Upper lobe of left lung (tissue), 6 donors: ENCODE measurements around the gene ABHD12. TPM values are rescaled to one million over a fixed set of nuclear protein-coding genes. Genes with fewer than 3 reads are reported as not detected.
A peak's percentile ranks its signal among the peaks of the same experiment; 100 is the strongest.

ENCODE experiments used
- ATAC-seq, 2 donors: fragments of 200-7000 bp; cut with Tn5 transposase; one replicate each; pipeline ENCODE4 v1.9.1; 2022; ENCODE audit warnings: mild to moderate bottlenecking in 2 of 2, moderate library complexity in 2 of 2; ENCODE audit not compliant: low FRiP score in 2 of 2
- DNase-seq, 2 donors: peaks; one replicate each; pipeline ENCODE4 v3.0.0-alpha.2; 2019 to 2020
- H3K27ac ChIP-seq, 4 donors: fragments of 200-600 bp; sonication (generic); one replicate each; pipeline ENCODE4 v1.5.1; 2016 to 2019
- H3K27me3 ChIP-seq, 4 donors: fragments of 200-600 bp; sonication (generic); one replicate each; pipeline ENCODE4 v1.5.1; 2017 to 2019
- H3K36me3 ChIP-seq, 4 donors: fragments of 200-600 bp; sonication (generic); one replicate each; pipeline ENCODE4 v1.5.1; 2016 to 2019
- H3K4me1 ChIP-seq, 4 donors: fragments of 200-600 bp; sonication (generic); one replicate each; pipeline ENCODE4 v1.5.1; 2018 to 2019
- H3K4me3 ChIP-seq, 4 donors: fragments of 200-600 bp; sonication (generic); one replicate each; pipeline ENCODE4 v1.5.1; 2017 to 2019; ENCODE audit warnings: mild to moderate bottlenecking in 2 of 4, moderate library complexity in 1 of 4
- H3K9me3 ChIP-seq, 4 donors: fragments of 200-600 bp; sonication (generic); one replicate each; pipeline ENCODE4 v1.5.1; 2018 to 2019
- EP300 ChIP-seq, 4 donors: sonication (generic); formaldehyde crosslinking; IDR thresholded peaks; one replicate each; pipeline ENCODE4 v1.5.1; 2017; ENCODE audit warnings: antibody characterized with exemption in 4 of 4, control low read depth in 2 of 4
- POLR2A ChIP-seq, 4 donors: fragments of 450-650 bp; IDR thresholded peaks; one replicate each; pipeline ENCODE4 v1.5.1; 2016 to 2017; ENCODE audit warnings: antibody characterized with exemption in 4 of 4, mild to moderate bottlenecking in 2 of 4
- POLR2AphosphoS5 ChIP-seq, 2 donors: sonication (generic); formaldehyde crosslinking; IDR thresholded peaks; one replicate each; pipeline ENCODE4 v1.5.1; 2017; ENCODE audit warnings: antibody characterized with exemption in 2 of 2
- WGBS, 2 donors: methylation state at CpG; one replicate each; pipeline ENCODE4 v1.1.5; 2017 to 2018; 5-methylcytosine and 5-hydroxymethylcytosine counted together
- total RNA-seq, 6 donors: library from RNA; depleted of rRNA in 4 of 6; stranded (reverse); fragments of >200 nt in 4 of 6; gene quantifications; one replicate each; pipeline versions ENCODE4 v1.1.0 to v1.2.1, GENCODE V29; 2016 to 2021
- TF ChIP-seq, protein P1 (sequence below), 6 experiments: fragments of 450-650 bp in 4 of 6; fragments of 200-600 bp in 2 of 6; sonication (generic) in 2 of 6; IDR thresholded peaks; one replicate each; pipeline ENCODE4 v1.5.1; 2016 to 2019; ENCODE audit warnings: antibody characterized with exemption in 6 of 6
- donor health status: DM: no; HTN: no; CAD: no; lungs with moderate emphysema.
- donor health status: DM: no; HTN: yes; CAD: no; lungs with severe emphysema.

ABHD12 gene
- total RNA-seq, 6 donors from 2014 or later = 38.3 to 132 (median 74.5) TPM

DNA sequence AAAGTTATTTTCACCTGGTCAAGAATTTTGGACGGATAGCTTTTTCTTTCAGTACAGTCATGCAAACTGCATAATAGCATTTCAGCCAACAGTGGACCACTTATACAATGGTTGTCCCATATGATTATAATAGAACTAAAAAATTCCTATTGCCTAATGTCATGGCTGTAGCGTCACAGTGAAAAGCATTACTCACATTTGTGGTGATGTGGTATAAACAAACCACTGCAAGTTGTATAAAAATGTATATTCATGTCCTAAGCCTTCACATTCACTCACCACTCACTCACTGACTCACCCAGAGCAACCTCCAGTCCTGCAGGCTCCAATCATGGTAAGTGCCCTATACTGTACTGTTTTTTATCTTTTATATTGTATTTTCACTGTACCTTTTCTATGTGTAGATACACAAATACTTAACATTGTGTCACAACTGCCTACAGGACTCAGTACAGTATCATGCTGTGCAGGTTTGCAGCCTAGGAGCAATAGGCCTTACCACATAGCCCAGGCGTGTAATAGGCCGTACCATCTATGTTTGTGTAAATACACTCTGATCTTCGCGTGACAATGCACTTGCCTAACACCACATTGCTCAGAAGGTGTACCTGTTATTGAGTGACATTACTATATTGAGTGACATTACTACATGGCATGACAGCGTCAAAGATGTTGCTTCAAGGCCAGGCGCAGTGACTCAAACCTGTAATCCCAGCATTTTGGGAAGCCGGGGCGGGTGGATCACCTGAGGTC lies 17.9 kb downstream of the ABHD12 start:
- H3K4me3 ChIP-seq = no peak overlapping the region
- H3K36me3 ChIP-seq = no peaks in the 10 kb centered on the region
- no peaks in the 10 kb centered on the region for H3K9me3 ChIP-seq
- no peak for ATAC-seq
- H3K27me3 ChIP-seq = no peaks in the 10 kb centered on the region
- no peak overlapping the region for H3K27ac ChIP-seq
- no peak for DNase-seq
- H3K4me1 ChIP-seq = no peaks in the 10 kb centered on the region
- TF ChIP-seq POLR2AphosphoS5 (IDR thresholded peaks at IDR 0.05) (no peak), EP300 (IDR thresholded peaks at IDR 0.05) (no peak), POLR2A (IDR thresholded peaks at IDR 0.05) (no peak)
- TF ChIP-seq, protein P1, sequence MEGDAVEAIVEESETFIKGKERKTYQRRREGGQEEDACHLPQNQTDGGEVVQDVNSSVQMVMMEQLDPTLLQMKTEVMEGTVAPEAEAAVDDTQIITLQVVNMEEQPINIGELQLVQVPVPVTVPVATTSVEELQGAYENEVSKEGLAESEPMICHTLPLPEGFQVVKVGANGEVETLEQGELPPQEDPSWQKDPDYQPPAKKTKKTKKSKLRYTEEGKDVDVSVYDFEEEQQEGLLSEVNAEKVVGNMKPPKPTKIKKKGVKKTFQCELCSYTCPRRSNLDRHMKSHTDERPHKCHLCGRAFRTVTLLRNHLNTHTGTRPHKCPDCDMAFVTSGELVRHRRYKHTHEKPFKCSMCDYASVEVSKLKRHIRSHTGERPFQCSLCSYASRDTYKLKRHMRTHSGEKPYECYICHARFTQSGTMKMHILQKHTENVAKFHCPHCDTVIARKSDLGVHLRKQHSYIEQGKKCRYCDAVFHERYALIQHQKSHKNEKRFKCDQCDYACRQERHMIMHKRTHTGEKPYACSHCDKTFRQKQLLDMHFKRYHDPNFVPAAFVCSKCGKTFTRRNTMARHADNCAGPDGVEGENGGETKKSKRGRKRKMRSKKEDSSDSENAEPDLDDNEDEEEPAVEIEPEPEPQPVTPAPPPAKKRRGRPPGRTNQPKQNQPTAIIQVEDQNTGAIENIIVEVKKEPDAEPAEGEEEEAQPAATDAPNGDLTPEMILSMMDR (IDR thresholded peaks at IDR 0.05) = no peak
- 88 to 94% methylated on average over 10 of the region's 10 CpGs for WGBS, 2 donors

DNA sequence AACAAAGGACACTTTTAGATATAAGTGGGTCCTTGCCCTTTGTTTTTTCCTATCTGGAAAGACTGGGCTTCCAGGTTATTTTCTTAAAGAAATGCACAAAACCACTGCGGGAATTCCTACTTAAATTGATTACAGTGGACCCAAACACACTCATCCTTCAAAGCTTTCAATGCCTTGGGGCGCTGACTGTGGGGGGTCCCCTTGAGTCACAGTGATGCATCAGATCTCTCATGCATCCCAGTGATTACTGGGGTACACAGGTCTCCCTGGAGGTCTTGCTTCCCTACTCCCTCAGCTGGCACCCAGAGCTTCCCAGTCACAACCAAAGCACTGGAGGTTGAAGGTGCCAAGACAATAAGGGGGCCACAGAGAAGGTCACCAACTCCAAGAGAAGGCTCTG lies 20.7 kb downstream of the ABHD12 start:
- no peak for ATAC-seq
- H3K27ac ChIP-seq = no peak overlapping the region
- no peaks in the 10 kb centered on the region for H3K4me1 ChIP-seq

DNA sequence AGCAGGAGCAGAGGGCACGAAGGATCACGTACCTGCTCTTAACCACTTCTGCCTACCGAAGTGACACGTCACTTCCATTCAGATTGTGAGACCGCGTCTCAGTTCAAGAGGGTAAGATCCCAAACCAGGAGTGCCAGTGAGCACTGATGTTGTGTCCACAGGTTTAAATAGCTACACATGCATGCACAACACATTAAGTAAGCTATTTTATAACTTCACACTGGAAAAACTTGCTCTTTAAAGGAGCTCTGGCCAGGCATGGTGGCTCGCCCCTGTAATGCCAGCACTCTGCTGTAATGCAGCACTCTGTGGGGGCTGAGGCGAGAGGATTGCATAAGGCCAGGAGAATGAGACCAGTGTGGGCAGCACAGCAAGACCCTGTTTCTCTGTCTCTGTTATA lies 21.1 kb downstream of the ABHD12 start:
- WGBS, 2 donors = 64 to 81% methylated on average over 6 to 8 of the region's 8 CpGs
- H3K4me1 ChIP-seq = no peaks in the 10 kb centered on the region
- ATAC-seq = peak in 1 of 2 donors; percentile 17
- no peak for DNase-seq
- no peak overlapping the region for H3K27ac ChIP-seq
- TF ChIP-seq EP300 (IDR thresholded peaks at IDR 0.05) (no peak), POLR2A (IDR thresholded peaks at IDR 0.05) (no peak)
- TF ChIP-seq, protein P1 (IDR thresholded peaks at IDR 0.05) = no peak
- no peaks in the 10 kb centered on the region for H3K9me3 ChIP-seq
- no peaks in the 10 kb centered on the region for H3K27me3 ChIP-seq
- H3K4me3 ChIP-seq = no peak overlapping the region
- no peaks in the 10 kb centered on the region for H3K36me3 ChIP-seq

More for the DNA sequence above, 20.7 kb downstream of the ABHD12 start:
- no peak overlapping the region for H3K4me3 ChIP-seq
- H3K9me3 ChIP-seq = no peaks in the 10 kb centered on the region
- no peak for DNase-seq
- H3K36me3 ChIP-seq = no peaks in the 10 kb centered on the region
- WGBS, 2 donors = 82 to 89% methylated on average over 2 of the region's 2 CpGs
- no peak for TF ChIP-seq POLR2AphosphoS5 (IDR thresholded peaks at IDR 0.05)
- TF ChIP-seq EP300 (IDR thresholded peaks at IDR 0.05) = no peak
- TF ChIP-seq, protein P1 (IDR thresholded peaks at IDR 0.05) = no peak
- no peak for TF ChIP-seq POLR2A (IDR thresholded peaks at IDR 0.05)
- no peaks in the 10 kb centered on the region for H3K27me3 ChIP-seq

DNA sequence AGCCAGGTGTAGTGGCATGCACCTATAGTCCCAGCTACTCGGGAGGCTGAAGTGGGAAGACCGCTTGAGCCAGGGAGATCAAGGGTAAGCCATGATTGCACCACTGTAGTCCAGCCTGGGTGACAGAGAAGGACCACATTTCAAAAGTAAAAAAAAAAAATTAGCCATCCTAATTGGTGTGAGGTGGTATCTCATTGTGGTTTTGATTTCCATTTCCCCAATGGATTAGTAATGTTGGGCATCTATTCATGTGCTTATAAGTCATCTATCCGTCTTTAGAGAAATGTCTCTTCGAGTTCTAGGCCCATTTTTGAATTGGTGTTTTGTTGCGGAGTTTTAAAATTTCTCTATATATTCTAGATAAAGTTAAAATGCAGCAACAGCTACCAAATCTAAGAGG lies 21.7 kb downstream of the ABHD12 start:
- no peaks in the 10 kb centered on the region for H3K4me1 ChIP-seq
- no peaks in the 10 kb centered on the region for H3K36me3 ChIP-seq
- TF ChIP-seq, protein P1 (IDR thresholded peaks at IDR 0.05) = no peak
- TF ChIP-seq POLR2AphosphoS5 (IDR thresholded peaks at IDR 0.05) = no peak
- TF ChIP-seq POLR2A (IDR thresholded peaks at IDR 0.05) = no peak
- TF ChIP-seq EP300 (IDR thresholded peaks at IDR 0.05) = no peak
- H3K9me3 ChIP-seq = no peaks in the 10 kb centered on the region
- no peak overlapping the region for H3K27ac ChIP-seq
- H3K4me3 ChIP-seq = no peak overlapping the region
- DNase-seq (no peak), ATAC-seq (no peak)
- H3K27me3 ChIP-seq = no peaks in the 10 kb centered on the region
- 95 to 98% methylated on average over 5 of the region's 5 CpGs for WGBS, 2 donors

DNA sequence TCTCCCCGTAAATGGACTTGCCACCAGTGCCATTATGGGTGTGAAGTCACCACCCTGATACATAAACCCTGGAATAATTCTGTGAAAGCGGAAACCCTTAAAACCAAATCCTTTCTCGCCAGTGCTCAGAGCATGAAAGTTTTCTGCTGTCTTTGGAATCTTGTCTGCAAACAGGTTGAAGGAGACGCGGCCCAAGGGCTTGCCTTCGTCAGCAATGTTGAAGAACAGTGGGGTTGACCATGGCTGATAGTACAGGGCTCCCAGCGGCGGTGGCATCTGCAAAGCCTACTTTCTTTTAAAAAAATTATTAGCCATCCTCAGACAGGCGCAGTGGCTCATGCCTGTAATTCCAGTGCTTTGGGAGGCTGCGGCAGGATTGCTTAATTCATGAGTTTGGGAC lies 22.1 kb downstream of the ABHD12 start:
- Histone ChIP-seq H3K4me1 (no peaks in the 10 kb centered on the region), H3K4me3 (no peak overlapping the region), H3K36me3 (no peaks in the 10 kb centered on the region), H3K9me3 (no peaks in the 10 kb centered on the region), H3K27ac (no peak overlapping the region), H3K27me3 (no peaks in the 10 kb centered on the region)
- ATAC-seq (no peak), DNase-seq (no peak)
- WGBS, 2 donors = 98% methylated on average over 10 of the region's 10 CpGs
- TF ChIP-seq EP300 (IDR thresholded peaks at IDR 0.05) (no peak), POLR2A (IDR thresholded peaks at IDR 0.05) (no peak), POLR2AphosphoS5 (IDR thresholded peaks at IDR 0.05) (no peak)
